IPS-18a (cell line): ENCODE results near the gene TKT.

Experiments used
- H3K27ac ChIP-seq: one replicate; pipeline ENCODE4 v1.5.1; 2013; ENCODE audit warnings: low read length
- H3K27me3 ChIP-seq: one replicate; pipeline ENCODE4 v1.6.1; 2013; ENCODE audit warnings: mild to moderate bottlenecking, low read length; ENCODE audit not compliant: control insufficient read depth, insufficient read depth
- H3K36me3 ChIP-seq: one replicate; pipeline ENCODE4 v1.6.1; 2013; ENCODE audit warnings: low read depth, low read length; ENCODE audit not compliant: control insufficient read depth
- H3K4me1 ChIP-seq: one replicate; pipeline ENCODE4 v1.6.1; 2013; ENCODE audit warnings: low read depth, low read length; ENCODE audit not compliant: control insufficient read depth
- H3K4me3 ChIP-seq: one replicate; pipeline ENCODE4 v1.5.1; 2013; ENCODE audit warnings: low read length
- H3K9ac ChIP-seq: one replicate; pipeline ENCODE4 v1.6.1; 2013; ENCODE audit warnings: mild to moderate bottlenecking, low read length, moderate library complexity
- H3K9me3 ChIP-seq: one replicate; pipeline ENCODE4 v1.6.1; 2013; ENCODE audit warnings: low read depth, low read length; ENCODE audit not compliant: control insufficient read depth

Gene TKT

DNA sequence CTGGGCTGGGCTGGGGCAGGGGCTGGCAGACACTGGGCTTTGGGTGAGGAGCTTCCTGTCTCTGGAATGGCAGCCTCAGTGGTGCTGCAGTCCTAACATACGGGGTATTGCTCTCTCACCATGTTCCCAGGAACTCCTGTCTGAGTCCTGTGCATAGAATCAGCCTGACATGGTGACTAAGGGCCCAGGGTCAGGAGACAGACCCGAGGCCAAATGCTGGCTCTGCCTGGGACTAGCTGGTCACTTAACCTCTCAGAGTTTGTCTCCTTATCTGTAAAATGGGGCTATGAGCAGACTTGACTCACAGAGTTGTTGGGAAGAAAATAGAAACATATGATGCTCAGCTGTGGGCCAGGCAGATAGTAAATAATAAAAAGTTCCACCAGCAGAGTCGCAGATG, 66.5 kb downstream of the TKT start:
- H3K9me3 ChIP-seq: no peaks in the 10 kb centered on the region
- peaks cover 11% of the 10 kb centered on the region for H3K4me1 ChIP-seq
- no peak overlapping the region for H3K9ac ChIP-seq
- H3K4me3 ChIP-seq: no peak overlapping the region
- no peaks in the 10 kb centered on the region for H3K27me3 ChIP-seq
- H3K36me3 ChIP-seq: peaks cover 9% of the 10 kb centered on the region
- H3K27ac ChIP-seq: no peak overlapping the region

DNA sequence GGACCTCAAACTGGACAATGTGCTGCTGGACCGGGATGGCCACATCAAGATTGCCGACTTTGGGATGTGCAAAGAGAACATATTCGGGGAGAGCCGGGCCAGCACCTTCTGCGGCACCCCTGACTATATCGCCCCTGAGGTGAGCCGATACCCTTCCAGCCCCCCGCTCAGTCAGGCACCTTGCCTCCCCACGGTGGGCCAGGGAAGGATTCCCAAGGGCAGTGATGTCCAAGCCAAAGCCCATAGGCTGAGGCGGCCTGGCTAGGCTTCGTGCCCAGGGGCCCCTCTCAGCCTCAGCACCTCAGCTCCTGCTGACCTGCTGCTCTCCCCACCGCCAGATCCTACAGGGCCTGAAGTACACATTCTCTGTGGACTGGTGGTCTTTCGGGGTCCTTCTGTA, 67.1 kb downstream of the TKT start:
- no peaks in the 10 kb centered on the region for H3K27me3 ChIP-seq
- no peaks in the 10 kb centered on the region for H3K9me3 ChIP-seq
- peaks cover 5% of the 10 kb centered on the region for H3K4me1 ChIP-seq
- H3K27ac ChIP-seq: no peak overlapping the region
- no peak overlapping the region for H3K4me3 ChIP-seq
- peaks cover 9% of the 10 kb centered on the region for H3K36me3 ChIP-seq
- H3K9ac ChIP-seq: no peak overlapping the region

DNA sequence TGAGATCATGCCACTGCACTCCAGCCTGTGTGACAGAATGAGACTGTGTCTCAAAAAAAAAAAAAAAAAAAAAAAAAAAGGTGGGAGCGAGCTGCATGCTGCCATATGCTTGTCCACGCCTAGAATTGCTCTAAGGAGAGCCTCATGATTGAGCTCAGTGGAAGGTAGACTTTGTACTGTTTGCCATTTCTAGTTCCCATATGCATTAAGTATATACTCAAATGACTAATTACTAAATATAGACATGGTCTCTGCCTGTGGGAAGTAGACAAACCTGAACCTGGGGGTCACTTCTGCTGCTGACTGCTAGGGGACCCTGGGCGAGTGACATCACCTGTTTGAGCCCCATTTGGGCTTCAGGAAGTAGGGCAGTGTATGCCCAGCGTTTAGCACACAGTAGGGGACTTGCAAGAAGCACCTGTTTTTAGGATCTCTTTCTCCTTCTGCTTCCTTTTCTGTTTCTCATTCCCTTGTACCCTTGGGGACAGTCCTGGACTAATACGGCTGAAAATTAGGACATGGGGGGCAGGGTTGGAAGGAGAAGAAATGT, 67.6 kb downstream of the TKT start:
- no peak overlapping the region for H3K27ac ChIP-seq
- H3K4me1 ChIP-seq: no peaks in the 10 kb centered on the region
- H3K4me3 ChIP-seq: no peak overlapping the region
- H3K9ac ChIP-seq: no peak overlapping the region
- peaks cover 9% of the 10 kb centered on the region for H3K36me3 ChIP-seq
- no peaks in the 10 kb centered on the region for H3K27me3 ChIP-seq
- no peaks in the 10 kb centered on the region for H3K9me3 ChIP-seq

DNA sequence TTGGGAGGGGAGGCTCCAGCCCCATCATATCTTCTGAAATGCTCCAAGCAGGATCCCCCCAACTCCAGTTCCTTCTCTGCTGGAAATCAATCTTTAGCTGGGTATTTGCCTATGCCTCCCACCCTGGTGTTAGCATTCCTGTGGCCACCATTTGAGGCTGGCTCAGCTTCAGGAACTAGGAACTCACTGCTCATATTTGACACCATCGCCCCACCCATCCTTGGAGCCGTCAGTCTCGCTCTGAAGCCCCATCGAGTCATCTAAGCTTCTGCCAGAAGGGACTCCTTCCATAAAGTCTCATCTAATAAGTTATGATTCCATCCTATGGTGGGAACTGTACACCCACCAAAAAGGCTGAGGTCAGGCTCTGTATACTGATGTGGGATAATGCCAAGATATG, 68.4 kb downstream of the TKT start:
- no peak overlapping the region for H3K4me3 ChIP-seq
- H3K4me1 ChIP-seq: no peaks in the 10 kb centered on the region
- H3K36me3 ChIP-seq: peaks cover 9% of the 10 kb centered on the region
- H3K27me3 ChIP-seq: no peaks in the 10 kb centered on the region
- no peaks in the 10 kb centered on the region for H3K9me3 ChIP-seq
- H3K27ac ChIP-seq: no peak overlapping the region
- no peak overlapping the region for H3K9ac ChIP-seq

DNA sequence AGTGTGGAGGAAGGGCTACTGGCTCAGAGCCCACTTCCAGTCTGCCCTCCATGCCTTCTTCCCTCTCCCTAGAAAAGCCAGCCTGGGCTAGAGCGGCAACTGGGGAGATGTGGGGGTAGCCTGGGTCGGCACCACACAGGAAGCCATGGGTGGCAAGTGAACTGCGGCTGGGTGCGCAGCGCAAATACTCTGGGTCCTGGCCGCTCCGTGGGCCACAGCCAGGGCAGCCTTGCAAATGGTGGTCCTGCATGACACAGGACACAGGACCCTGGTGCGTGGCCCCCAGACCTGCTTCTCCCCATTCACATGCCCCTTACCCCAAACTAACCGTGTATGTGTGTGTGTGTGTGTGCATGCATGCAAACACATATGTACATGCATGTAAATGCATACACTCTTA, 69.1 kb downstream of the TKT start:
- no peaks in the 10 kb centered on the region for H3K27me3 ChIP-seq
- no peak overlapping the region for H3K4me3 ChIP-seq
- no peak overlapping the region for H3K27ac ChIP-seq
- H3K9ac ChIP-seq: no peak overlapping the region
- no peaks in the 10 kb centered on the region for H3K4me1 ChIP-seq
- no peaks in the 10 kb centered on the region for H3K9me3 ChIP-seq
- peaks cover 9% of the 10 kb centered on the region for H3K36me3 ChIP-seq

DNA sequence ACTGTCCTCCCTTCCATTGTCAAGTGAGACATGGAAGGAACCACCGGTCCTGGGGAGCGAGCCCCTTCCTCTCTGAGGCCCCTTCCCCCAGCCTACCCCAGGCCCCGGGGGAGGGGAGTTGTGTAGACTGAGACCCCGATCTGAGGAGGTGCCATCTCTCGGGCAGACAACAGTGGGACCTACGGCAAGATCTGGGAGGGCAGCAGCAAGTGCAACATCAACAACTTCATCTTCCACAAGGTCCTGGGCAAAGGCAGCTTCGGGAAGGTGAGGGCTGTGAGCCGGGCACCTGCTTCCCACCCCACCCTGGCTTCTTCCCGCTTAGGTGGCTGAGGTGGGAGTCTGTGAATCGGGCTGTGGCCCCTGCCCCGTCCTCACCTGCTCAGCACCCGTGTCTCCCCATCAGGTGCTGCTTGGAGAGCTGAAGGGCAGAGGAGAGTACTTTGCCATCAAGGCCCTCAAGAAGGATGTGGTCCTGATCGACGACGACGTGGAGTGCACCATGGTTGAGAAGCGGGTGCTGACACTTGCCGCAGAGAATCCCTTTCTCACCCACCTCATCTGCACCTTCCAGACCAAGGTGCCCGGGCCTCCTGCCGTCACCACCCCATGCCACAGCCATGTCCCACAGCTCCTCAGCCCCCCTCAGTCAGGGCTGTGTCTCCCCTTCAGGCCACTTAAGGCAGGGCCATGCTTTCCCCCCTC, 69.9 kb downstream of the TKT start:
- Histone ChIP-seq H3K4me1 (no peaks in the 10 kb centered on the region), H3K36me3 (peaks cover 12% of the 10 kb centered on the region)

DNA sequence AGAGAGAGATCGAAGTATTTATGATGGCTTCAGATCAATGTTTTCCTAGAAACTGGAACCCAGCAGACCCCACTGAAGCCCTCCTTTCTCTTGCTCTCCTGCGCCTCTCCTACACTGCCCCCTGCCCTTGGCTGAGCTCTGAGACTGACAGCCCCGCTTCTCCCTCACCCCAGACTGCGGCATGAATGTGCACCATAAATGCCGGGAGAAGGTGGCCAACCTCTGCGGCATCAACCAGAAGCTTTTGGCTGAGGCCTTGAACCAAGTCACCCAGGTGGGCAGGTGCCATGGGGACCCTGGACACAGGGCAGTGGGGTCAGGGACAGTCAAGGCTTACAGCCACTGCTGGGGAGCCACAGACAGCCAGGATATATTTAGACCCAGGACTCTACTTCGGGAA, 71.1 kb downstream of the TKT start:
- peaks cover 13% of the 10 kb centered on the region for H3K36me3 ChIP-seq
- no peak overlapping the region for H3K9ac ChIP-seq
- H3K4me3 ChIP-seq: no peak overlapping the region
- H3K27ac ChIP-seq: no peak overlapping the region
- no peaks in the 10 kb centered on the region for H3K4me1 ChIP-seq
- no peaks in the 10 kb centered on the region for H3K9me3 ChIP-seq
- no peaks in the 10 kb centered on the region for H3K27me3 ChIP-seq

More for the DNA sequence above, 69.9 kb downstream of the TKT start:
- Histone ChIP-seq H3K9ac (no peak overlapping the region), H3K27ac (no peak overlapping the region), H3K4me3 (no peak overlapping the region), H3K27me3 (no peaks in the 10 kb centered on the region), H3K9me3 (no peaks in the 10 kb centered on the region)

DNA sequence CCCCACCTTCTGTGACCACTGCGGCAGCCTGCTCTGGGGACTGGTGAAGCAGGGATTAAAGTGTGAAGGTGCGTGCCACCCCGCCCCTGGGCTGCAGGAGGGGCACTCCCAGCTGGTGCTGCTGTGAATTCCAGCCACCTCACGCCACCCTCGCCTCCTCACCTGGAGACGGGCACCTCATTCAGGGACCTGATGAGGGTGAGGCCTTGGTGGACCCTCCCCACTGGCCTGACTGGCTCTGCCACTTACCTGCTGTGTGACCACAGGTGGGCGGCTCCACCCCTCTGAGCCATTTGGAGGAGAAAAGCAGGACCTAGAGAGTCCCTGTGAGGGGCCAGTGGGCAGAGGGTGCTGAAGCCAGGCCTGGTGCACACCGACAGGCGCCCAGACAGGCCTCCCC, 72.3 kb downstream of the TKT start:
- H3K9ac ChIP-seq: no peak overlapping the region
- no peak overlapping the region for H3K4me3 ChIP-seq
- peaks cover 13% of the 10 kb centered on the region for H3K36me3 ChIP-seq
- no peaks in the 10 kb centered on the region for H3K27me3 ChIP-seq
- no peaks in the 10 kb centered on the region for H3K9me3 ChIP-seq
- H3K27ac ChIP-seq: no peak overlapping the region
- H3K4me1 ChIP-seq: no peaks in the 10 kb centered on the region

DNA sequence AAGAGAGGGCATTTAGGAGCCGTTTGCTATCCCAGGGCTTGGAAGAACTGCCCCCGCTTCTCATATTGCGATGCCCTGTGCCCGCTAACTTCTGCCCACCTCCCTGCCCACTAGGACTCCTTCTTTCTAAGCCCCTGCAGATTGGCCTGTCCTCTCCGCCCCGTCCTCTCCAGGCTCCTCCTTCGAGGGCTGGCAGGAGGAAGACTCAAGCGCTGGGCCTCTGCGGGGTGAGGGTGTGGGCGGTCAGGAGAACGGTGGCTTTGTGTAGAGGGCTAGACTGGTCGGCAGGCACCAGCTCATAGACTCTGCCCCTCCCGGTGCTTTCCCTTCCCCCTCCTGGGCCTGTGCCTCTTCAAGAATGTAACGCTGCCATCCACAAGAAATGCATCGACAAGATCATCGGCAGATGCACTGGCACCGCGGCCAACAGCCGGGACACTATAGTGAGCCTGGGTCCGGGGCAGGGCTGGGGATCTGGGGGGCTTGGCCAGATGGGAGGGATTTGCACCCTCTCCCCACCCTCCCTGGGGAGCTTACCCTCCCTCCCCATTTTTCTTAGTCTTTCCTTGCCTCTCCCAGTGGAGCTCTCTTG, 73.0 kb downstream of the TKT start:
- Histone ChIP-seq H3K9ac (no peak overlapping the region), H3K36me3 (peaks cover 13% of the 10 kb centered on the region), H3K27ac (no peak overlapping the region), H3K4me3 (no peak overlapping the region), H3K9me3 (no peaks in the 10 kb centered on the region), H3K4me1 (no peaks in the 10 kb centered on the region), H3K27me3 (no peaks in the 10 kb centered on the region)

DNA sequence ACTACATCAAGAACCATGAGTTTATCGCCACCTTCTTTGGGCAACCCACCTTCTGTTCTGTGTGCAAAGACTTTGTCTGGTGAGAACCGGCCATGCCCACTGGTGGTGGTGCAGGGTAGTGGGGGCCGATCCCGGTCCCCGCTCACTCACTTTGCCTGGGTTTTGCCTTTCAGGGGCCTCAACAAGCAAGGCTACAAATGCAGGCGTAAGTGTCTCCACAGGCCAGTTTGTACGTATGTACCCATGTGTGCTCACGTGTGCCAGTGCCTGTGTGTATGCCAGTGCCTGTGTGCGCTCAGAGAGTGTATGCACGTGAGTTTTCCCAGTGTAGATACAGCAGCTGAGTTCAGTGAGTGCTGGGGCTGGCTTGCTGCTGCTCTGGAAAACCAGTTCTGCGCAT, 74.3 kb downstream of the TKT start:
- Histone ChIP-seq H3K36me3 (peaks cover 13% of the 10 kb centered on the region), H3K9me3 (no peaks in the 10 kb centered on the region), H3K27ac (no peak overlapping the region), H3K4me1 (no peaks in the 10 kb centered on the region), H3K9ac (no peak overlapping the region), H3K4me3 (no peak overlapping the region), H3K27me3 (no peaks in the 10 kb centered on the region)

DNA sequence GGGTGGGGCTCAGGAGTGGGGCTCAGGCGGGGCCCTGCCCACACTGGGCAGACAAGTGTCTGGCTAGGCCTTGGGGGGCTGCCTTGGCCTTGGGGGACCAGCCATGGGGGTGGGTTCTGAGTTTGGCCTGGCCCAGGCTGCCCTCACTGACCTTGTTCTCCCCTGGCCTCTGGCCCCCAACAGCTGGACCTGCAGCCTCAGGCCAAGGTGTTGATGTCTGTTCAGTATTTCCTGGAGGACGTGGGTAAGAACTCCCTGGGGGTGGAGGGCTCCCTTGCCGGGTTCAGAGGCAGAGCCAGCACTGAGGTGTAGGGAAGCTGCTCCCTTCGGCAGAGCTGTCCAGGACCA, 74.8 kb downstream of the TKT start:
- Histone ChIP-seq H3K4me3 (no peak overlapping the region), H3K27ac (no peak overlapping the region), H3K27me3 (no peaks in the 10 kb centered on the region), H3K9ac (no peak overlapping the region), H3K36me3 (peaks cover 10% of the 10 kb centered on the region), H3K9me3 (no peaks in the 10 kb centered on the region), H3K4me1 (no peaks in the 10 kb centered on the region)
